ENCODE data around the gene TCN2. TPM values are rescaled to one million over a fixed set of nuclear protein-coding genes. Genes with fewer than 3 reads are reported as not detected.
"Not testable (repeated sequence)": the region's sequence is repeated elsewhere in the genome, so short reads cannot be mapped to it uniquely, and the experiment has no call there.

Gene TCN2
- 10 to 100 TPM; 26.3 to 55.1 (median 41.4) TPM for total RNA-seq

DNA sequence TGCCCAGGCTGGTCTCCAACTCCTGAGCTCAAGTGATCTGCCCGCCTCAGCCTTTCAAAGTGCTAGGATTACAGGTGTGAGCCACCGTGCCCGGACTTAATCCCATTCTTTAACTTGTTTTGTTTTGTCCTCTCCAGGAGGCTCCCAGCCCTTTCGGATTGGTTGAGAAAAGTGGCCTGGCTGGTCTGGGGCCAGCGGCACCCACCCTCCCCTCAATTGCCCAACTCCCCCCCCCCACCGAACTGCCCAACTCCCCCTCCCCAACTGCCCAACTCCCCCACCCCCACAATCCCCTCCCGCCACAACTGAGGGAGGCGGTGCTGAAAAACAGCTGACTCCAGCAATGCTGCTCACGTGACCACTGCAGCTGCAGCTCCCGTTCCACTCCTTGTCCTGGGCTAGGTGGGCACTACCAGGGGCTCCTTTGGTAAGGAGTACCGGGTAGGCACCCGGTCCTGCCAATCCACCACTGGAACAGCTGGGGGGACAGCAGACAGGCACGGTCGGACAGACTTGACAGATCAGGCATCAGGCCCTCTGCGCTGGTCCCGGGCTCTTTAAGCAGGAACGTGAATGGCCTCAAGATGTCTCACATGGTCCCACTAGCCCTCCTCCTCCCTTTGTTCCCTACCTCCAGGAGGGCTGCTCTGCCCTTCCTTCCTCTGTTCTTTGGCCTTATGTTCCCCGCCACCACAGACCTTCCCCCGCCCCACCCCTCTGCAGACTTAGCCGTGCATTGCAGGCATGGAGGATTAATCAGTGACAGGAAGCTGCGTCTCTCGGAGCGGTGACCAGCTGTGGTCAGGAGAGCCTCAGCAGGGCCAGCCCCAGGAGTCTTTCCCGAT lies at the start of gene TCN2:
TSS of gene TCN2 (plus strand) at position 720 of the 845 bp plus-strand sequence. CDS start 158 bp downstream, outside the sequence.
- peak within 1 kb of the TSS; percentile 58 to 85 (median 77) for H3K27ac ChIP-seq
- H3K9me3 ChIP-seq = no peaks in the 10 kb centered on the region
- peak; percentile 78 to 81 for DNase-seq
- no peaks in the 10 kb centered on the region for H3K27me3 ChIP-seq
- intact Hi-C loops (cut with DNase I) = no loop called here
- peaks cover 19% of the 10 kb centered on the region in 2 donors for H3K4me1 ChIP-seq
- H3K36me3 ChIP-seq = no peaks in the 10 kb centered on the region
- TF ChIP-seq, protein P1, sequence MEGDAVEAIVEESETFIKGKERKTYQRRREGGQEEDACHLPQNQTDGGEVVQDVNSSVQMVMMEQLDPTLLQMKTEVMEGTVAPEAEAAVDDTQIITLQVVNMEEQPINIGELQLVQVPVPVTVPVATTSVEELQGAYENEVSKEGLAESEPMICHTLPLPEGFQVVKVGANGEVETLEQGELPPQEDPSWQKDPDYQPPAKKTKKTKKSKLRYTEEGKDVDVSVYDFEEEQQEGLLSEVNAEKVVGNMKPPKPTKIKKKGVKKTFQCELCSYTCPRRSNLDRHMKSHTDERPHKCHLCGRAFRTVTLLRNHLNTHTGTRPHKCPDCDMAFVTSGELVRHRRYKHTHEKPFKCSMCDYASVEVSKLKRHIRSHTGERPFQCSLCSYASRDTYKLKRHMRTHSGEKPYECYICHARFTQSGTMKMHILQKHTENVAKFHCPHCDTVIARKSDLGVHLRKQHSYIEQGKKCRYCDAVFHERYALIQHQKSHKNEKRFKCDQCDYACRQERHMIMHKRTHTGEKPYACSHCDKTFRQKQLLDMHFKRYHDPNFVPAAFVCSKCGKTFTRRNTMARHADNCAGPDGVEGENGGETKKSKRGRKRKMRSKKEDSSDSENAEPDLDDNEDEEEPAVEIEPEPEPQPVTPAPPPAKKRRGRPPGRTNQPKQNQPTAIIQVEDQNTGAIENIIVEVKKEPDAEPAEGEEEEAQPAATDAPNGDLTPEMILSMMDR (IDR thresholded peaks at IDR 0.05) = no peak
- TF ChIP-seq POLR2A (IDR thresholded peaks at IDR 0.05) = peak in 1 of 2 donors; percentile 39
- 1 to 2% methylated on average over 22 to 24 of the region's 24 CpGs for WGBS, 2 donors
- peak within 1 kb of the TSS in 2 of 3 donors; percentile 30 to 36 for H3K4me3 ChIP-seq (replicated peaks in 1 of 3)

DNA sequence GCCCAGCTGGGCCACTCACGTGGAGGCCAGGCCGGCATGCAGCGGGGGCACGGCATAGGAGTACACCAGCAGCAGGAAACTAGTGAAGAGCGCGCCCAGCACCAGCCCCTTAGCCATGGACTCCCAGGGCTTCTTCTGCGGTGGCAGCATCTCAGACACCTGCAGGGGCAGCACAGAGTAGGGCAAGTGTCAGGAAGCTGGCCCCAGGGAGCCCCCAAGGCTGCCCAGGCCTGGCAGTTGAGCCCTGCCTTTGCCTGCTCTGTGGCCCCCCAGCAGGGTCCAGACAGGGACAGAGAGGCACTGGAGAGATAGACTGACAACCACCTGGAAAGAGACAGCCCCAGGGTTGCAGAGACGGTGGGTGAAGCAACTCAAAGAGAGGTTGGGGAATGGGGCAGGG lies 49.7 kb upstream of the TCN2 start:
- no peak overlapping the region for H3K4me3 ChIP-seq (replicated peaks in 1 of 3)
- WGBS, 2 donors = 82% methylated on average over 8 of the region's 8 CpGs
- no peaks in the 10 kb centered on the region for H3K4me1 ChIP-seq
- TF ChIP-seq POLR2A (IDR thresholded peaks at IDR 0.05) = no peak
- TF ChIP-seq, protein P1 (IDR thresholded peaks at IDR 0.05) = no peak
- no peaks in the 10 kb centered on the region for H3K36me3 ChIP-seq
- no peak for DNase-seq
- H3K27me3 ChIP-seq = no peaks in the 10 kb centered on the region
- intact Hi-C loops (cut with DNase I) = no loop called here
- H3K27ac ChIP-seq = no peak overlapping the region
- H3K9me3 ChIP-seq = no peaks in the 10 kb centered on the region

DNA sequence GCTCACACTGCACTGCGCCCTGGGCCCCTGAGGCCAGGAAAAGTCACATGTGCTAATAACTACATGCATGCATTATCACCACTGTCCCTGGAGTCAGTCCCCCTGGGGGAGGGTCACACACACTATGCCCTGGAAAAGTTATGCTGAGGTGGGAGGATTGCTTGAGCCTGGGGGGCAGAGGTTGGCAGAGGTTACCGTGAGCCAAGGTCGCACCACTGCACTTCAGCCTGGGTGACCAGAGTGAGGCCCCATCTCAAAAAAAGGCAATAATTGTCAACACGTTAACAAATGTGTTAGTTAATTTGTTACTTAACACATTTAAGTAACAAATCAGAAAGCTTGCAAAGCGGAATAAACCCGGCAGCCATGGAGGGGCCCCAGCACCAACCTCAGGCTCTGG lies 47.1 kb upstream of the TCN2 start:
- intact Hi-C loops (cut with DNase I) = no loop called here
- DNase-seq = no peak
- Histone ChIP-seq H3K4me3 (replicated peaks in 1 of 3) (no peak overlapping the region), H3K4me1 (no peaks in the 10 kb centered on the region), H3K27ac (no peak overlapping the region), H3K27me3 (no peaks in the 10 kb centered on the region), H3K36me3 (no peaks in the 10 kb centered on the region), H3K9me3 (no peaks in the 10 kb centered on the region)
- 81 to 83% methylated on average over 6 of the region's 6 CpGs for WGBS, 2 donors
- no peak for TF ChIP-seq POLR2A (IDR thresholded peaks at IDR 0.05)
- TF ChIP-seq, protein P1 (IDR thresholded peaks at IDR 0.05) = no peak

DNA sequence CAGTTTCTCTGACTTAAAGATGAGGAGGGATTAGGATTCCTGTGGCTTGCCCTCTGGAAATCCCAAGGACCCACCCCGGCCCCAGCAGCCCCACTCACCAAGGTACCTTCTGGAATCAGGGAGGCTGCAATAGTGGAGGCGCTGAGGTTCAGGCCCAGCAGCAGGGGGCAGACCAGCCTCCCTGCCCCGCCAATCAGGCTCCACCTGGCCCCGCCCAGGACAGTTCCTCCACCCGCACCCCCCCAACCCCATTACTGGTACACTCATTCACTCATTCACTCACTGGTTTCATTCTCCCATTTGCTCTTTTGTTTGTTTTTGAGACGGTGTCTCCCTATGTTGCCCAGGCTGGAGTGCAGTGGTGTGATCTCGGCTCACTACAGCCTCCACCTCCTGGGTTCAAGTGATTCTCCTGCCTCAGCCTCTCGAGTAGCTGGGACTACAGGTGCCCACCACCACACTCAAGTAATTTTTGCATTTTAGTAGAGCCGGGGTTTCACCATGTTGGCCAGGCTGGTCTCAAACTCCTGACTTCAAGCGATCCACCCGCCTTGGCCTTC lies 46.3 kb upstream of the TCN2 start:
- H3K36me3 ChIP-seq; H3K9me3 ChIP-seq; intact Hi-C loops (cut with DNase I); H3K27ac ChIP-seq; H3K27me3 ChIP-seq; H3K4me3 ChIP-seq (replicated peaks in 1 of 3); DNase-seq; H3K4me1 ChIP-seq: not testable (repeated sequence)
- WGBS, 2 donors = 77 to 82% methylated on average over 11 of the region's 11 CpGs

DNA sequence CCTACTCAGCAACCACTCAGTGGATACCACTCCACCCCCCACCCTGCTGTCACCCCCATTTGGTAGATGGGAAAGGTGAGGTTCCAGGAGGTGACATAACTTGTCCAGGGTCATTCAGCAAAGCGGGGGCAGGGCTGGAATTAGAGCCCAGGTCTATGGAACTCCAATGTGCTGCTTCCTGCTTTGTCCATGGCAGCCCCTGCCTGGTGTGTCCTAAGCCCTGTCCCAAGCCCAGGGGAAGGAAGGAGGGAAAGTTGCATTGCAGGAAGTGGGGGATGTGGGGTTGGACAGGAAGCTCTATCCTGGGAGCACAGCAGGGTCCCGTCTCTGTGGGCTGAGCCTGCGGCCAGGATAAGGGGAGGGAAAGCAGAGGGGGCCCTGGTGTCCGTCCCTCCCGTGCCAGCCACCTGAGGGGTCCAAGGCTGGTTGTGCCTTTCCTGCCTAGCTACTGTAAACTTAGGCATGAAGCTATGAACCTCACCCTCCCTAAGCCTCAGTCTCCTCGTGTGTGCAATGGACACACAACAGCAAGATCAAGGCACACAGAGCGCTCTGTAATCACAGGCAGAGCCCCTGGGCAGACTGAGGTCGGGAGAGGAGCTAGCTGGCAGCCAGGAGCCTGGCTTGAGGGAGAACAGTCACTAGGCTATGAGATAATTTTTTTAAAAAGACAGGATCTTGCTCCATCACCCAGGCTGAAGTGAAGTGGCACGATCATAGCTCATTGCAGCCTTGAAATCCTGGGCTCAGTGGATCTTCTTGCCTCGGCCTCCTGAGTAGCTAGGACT lies 45.4 kb upstream of the TCN2 start:
- H3K4me1 ChIP-seq = no peaks in the 10 kb centered on the region
- no peaks in the 10 kb centered on the region for H3K27me3 ChIP-seq
- 69 to 75% methylated on average over 5 to 10 of the region's 10 CpGs for WGBS, 2 donors
- intact Hi-C loops (cut with DNase I) = no loop called here
- H3K36me3 ChIP-seq = no peaks in the 10 kb centered on the region
- H3K27ac ChIP-seq = no peak overlapping the region
- H3K4me3 ChIP-seq (replicated peaks in 1 of 3) = no peak overlapping the region
- H3K9me3 ChIP-seq = no peaks in the 10 kb centered on the region
- DNase-seq = no peak
- TF ChIP-seq POLR2A (IDR thresholded peaks at IDR 0.05) = no peak
- TF ChIP-seq, protein P1 (IDR thresholded peaks at IDR 0.05) = no peak

Measured in thyroid gland (tissue), 4 donors.